GM12878 (cell line): ENCODE results near the gene TMEM208. TPM values are rescaled to one million over a fixed set of nuclear protein-coding genes. Genes with fewer than 3 reads are reported as not detected.

Source experiments
- ASH2L ChIP-seq: fragments of 300-600, 200-600 bp; sonication (generic); IDR thresholded peaks from 2 replicates; pipeline ENCODE4 v1.6.1; 2017; ENCODE audit warnings: low read depth, mild to moderate bottlenecking, borderline replicate concordance
- ATF2 ChIP-seq: IDR thresholded peaks from 2 replicates; pipeline ENCODE4 v1.6.1; 2012; ENCODE audit warnings: low read length, inconsistent platforms
- BRCA1 ChIP-seq: IDR thresholded peaks from 2 replicates; pipeline ENCODE4 v1.6.1; 2011; ENCODE audit warnings: low read depth, low read length, improper control_type of control experiment
- CBX5 ChIP-seq: sonication (generic); IDR thresholded peaks from 2 replicates; pipeline ENCODE4 v1.6.1; 2016; ENCODE audit warnings: low read depth, moderate library complexity, mild to moderate bottlenecking, inconsistent platforms
- CEBPB ChIP-seq, 2 experiments: fragments of 150-350 bp in 1 of 2; IDR thresholded peaks; 2 replicates each; pipeline ENCODE4 v1.6.1; 2012 to 2014; ENCODE audit warnings: low read depth in 2 of 2, low read length in 2 of 2, borderline replicate concordance in 1 of 2, inconsistent platforms in 1 of 2
- CHD1 ChIP-seq: IDR thresholded peaks from 2 replicates; pipeline ENCODE4 v1.6.1; 2012; ENCODE audit warnings: low read depth, low read length, improper control_type of control experiment
- EED ChIP-seq: sonication (generic); IDR thresholded peaks from 2 replicates; pipeline ENCODE4 v1.6.1; 2016; ENCODE audit warnings: antibody characterized with exemption, low read depth
- IKZF1 ChIP-seq: fragments of 450-650 bp; conservative IDR thresholded peaks from 2 replicates; pipeline ENCODE4 v1.6.1; 2017; ENCODE audit warnings: antibody characterized with exemption, mild to moderate bottlenecking
- IRF4 ChIP-seq: IDR thresholded peaks from 2 replicates; pipeline ENCODE4 v1.6.1; 2011; ENCODE audit warnings: low read depth, low read length
- NBN ChIP-seq: fragments of 450-650 bp; IDR thresholded peaks from 2 replicates; pipeline ENCODE4 v1.6.1; 2016
- NFYB ChIP-seq: IDR thresholded peaks from 2 replicates; pipeline ENCODE4 v1.6.1; 2011; ENCODE audit warnings: low read depth, mild to moderate bottlenecking, low read length, improper control_type of control experiment, moderate library complexity; ENCODE audit not compliant: insufficient read depth
- PAX8 ChIP-seq: fragments of 450-650 bp; IDR thresholded peaks from 2 replicates; pipeline ENCODE4 v1.6.1; 2017; ENCODE audit warnings: mild to moderate bottlenecking, moderate library complexity
- PKNOX1 ChIP-seq: fragments of 450-650 bp; IDR thresholded peaks from 2 replicates; pipeline ENCODE4 v1.6.1; 2016; ENCODE audit warnings: mild to moderate bottlenecking
- RAD51 ChIP-seq: fragments of 450-650 bp; IDR thresholded peaks from 2 replicates; pipeline ENCODE4 v1.6.1; 2016; ENCODE audit warnings: moderate library complexity, mild to moderate bottlenecking, inconsistent platforms
- SIN3A ChIP-seq: IDR thresholded peaks from 2 replicates; pipeline ENCODE4 v1.6.1; 2012; ENCODE audit warnings: low read depth, low read length, improper control_type of control experiment
- SRF ChIP-seq, 2 experiments: IDR thresholded peaks; 2 replicates each; pipeline ENCODE4 v1.6.1; 2011; ENCODE audit warnings: low read depth in 2 of 2, low read length in 2 of 2, mild to moderate bottlenecking in 1 of 2, moderate library complexity in 1 of 2
- STAT1 ChIP-seq: fragments of 450-650 bp; conservative IDR thresholded peaks from 2 replicates; pipeline ENCODE4 v1.6.1; 2014; ENCODE audit warnings: antibody characterized with exemption, mild to moderate bottlenecking
- TAF1 ChIP-seq: IDR thresholded peaks from 2 replicates; pipeline ENCODE4 v1.6.1; 2011; ENCODE audit warnings: mild to moderate bottlenecking, low read depth, low read length, borderline replicate concordance
- TARDBP ChIP-seq: IDR thresholded peaks from 2 replicates; pipeline ENCODE4 v1.6.1; 2016; ENCODE audit warnings: borderline replicate concordance
- TBL1XR1 ChIP-seq: IDR thresholded peaks from 2 replicates; pipeline ENCODE4 v1.6.1; 2012; ENCODE audit warnings: low read depth, low read length, improper control_type of control experiment
- USF2 ChIP-seq: IDR thresholded peaks from 2 replicates; pipeline ENCODE4 v1.6.1; 2011; ENCODE audit warnings: low read depth, low read length, improper control_type of control experiment, borderline replicate concordance
- ZBTB33 ChIP-seq: fragments of 450-650 bp; IDR thresholded peaks from 2 replicates; pipeline ENCODE4 v1.6.1; 2017; ENCODE audit warnings: mild to moderate bottlenecking
- ZNF207 ChIP-seq: fragments of 450-650 bp; IDR thresholded peaks from 2 replicates; pipeline ENCODE4 v1.6.1; 2014; ENCODE audit warnings: antibody characterized with exemption, mild to moderate bottlenecking, borderline replicate concordance
- ZZZ3 ChIP-seq: IDR thresholded peaks from 2 replicates; pipeline ENCODE4 v1.6.1; 2011; ENCODE audit warnings: low read depth; ENCODE audit not compliant: control insufficient read depth, insufficient read length
- polyA plus RNA-seq, 11 experiments: library from polyadenylated mRNA; depleted of rRNA in 4 of 11; unstranded in 6 of 11; stranded (reverse) in 5 of 11; fragments of >200 nt; fragmentation: Nextera tagmentation in 4 of 11; fragmentation: Illumina TruSeq in 1 of 11; extraction: Ambion mirVana in 4 of 11; extraction: Trizol in 1 of 11; gene quantifications; 1 replicate in 1 of 11; 2 replicates in 10 of 11; pipeline versions ENCODE4 v1.2.1 to v1.2.3, GENCODE V29; 2011 to 2016; ENCODE audit warnings: inconsistent platforms in 2 of 11, missing spikeins in 2 of 11, low read depth in 1 of 11
- total RNA-seq, 4 experiments: library from RNA; depleted of rRNA in 3 of 4; stranded (reverse); fragments of >200 nt in 3 of 4; fragmentation: Illumina TruSeq in 1 of 4; extraction: Trizol in 1 of 4; gene quantifications; 2 replicates each; pipeline versions ENCODE4 v1.2.1 to v1.2.3, GENCODE V29; 2013 to 2021

TMEM208 gene
- total and polyA plus RNA-seq, 10 of the 15 experiments (the other 5 are each of a cell fraction or from before 2014, with no cell fraction given): 34.1 to 244 (median 54.1) TPM

GRCh38 chr16:67226804-67227566, at the start of gene TMEM208 (continued):
- TF ChIP-seq NFYB: peak; percentile 30; the same call in 1 of the 2 replicates
- no peak for TF ChIP-seq ASH2L
- no peak for TF ChIP-seq USF2
- TF ChIP-seq ZBTB33: no peak
- peak; percentile 53 for TF ChIP-seq TBL1XR1
- no peak for TF ChIP-seq CEBPB (IDR thresholded peaks at IDR 0.05; ENCODE audit: borderline replicate concordance in 1 of 2, low read depth in 2 of 2, low read length in 2 of 2)
- peak; percentile 96 for TF ChIP-seq TARDBP
- TF ChIP-seq SRF (IDR thresholded peaks at IDR 0.05; ENCODE audit: low read depth in 2 of 2, low read length in 2 of 2): peak; percentile 76 to 97
- TF ChIP-seq CHD1: no peak
- TF ChIP-seq TAF1: peak; percentile 81; the same call in 1 of the 2 replicates
- TF ChIP-seq ATF2: no peak
- TF ChIP-seq NBN: peak; percentile 96
- peak; percentile 98 for TF ChIP-seq SIN3A
- TF ChIP-seq BRCA1: no peak
- no peak for TF ChIP-seq CBX5
- TF ChIP-seq STAT1: peak; percentile 87; the same call in 1 of the 2 replicates
- peak; percentile 86; the same call in 1 of the 2 replicates for TF ChIP-seq ZNF207
- TF ChIP-seq ZZZ3: no peak
- no peak for TF ChIP-seq RAD51
- TF ChIP-seq IKZF1: peak; percentile 99
- no peak for TF ChIP-seq EED
- peak; percentile 73 for TF ChIP-seq PKNOX1
- TF ChIP-seq IRF4: peak; percentile 46; the same call in 1 of the 2 replicates
- no peak for TF ChIP-seq PAX8
